WI38 (cell line): Measurements from ENCODE around the gene FAM219B.
"Not testable (repeated sequence)": the region's sequence is repeated elsewhere in the genome, so short reads cannot be mapped to it uniquely, and the experiment has no call there.

ENCODE experiments used
- H3K4me3 ChIP-seq: 2 replicates; pipeline ENCODE4 v1.5.1; 2011; ENCODE audit warnings: low read depth, mild to moderate bottlenecking, control low read depth, low read length
- TF ChIP-seq, protein P1 (sequence below): IDR thresholded peaks from 2 replicates; pipeline ENCODE4 v1.5.1; 2012; ENCODE audit warnings: low read depth, mild to moderate bottlenecking, control low read depth, low read length

FAM219B gene

DNA sequence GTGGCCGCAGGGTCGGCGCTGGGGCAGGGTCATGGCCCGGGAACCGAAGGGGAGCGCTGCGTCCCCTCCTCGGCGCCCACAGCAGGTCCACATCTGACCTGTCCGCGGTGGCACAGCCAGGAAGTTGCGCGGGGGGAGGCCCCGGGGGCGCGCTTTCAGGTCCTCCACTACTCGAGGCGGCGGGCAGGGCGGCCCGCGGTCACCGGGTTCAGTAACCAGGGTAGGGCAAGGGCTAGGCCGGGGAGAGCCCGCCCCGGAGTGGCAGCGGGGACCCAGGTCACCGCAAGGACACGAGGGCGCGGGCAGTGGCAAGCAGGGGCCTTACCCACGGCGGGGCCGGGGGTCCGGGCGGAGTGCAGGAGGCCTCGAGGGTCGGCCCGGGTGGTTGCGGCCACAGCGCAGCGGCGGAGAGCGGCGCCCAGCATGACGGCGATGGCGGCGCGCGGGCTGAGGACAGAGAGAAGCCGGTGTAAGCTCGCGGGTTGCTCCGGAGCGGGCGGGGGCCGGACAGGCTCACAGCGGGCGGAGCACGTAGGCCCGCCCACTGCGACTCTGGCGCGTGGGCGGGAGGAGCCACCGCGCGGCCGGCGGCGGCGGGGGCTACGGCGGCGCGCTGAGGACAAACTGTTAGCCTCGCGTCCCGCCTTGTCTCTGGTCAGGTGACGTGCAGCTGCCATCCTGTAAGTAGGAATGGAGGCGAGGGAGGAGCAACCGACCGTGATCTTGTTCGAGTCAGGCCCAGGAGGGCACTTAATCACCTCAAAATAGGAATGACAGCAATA is 31.1 kb upstream of the FAM219B start, which contains the start of gene COX5A:
COX5A (minus strand) TSS at position 484 of the 782 bp plus-strand sequence; CDS start at position 425, 59 bp downstream.
- TF ChIP-seq, protein P1, sequence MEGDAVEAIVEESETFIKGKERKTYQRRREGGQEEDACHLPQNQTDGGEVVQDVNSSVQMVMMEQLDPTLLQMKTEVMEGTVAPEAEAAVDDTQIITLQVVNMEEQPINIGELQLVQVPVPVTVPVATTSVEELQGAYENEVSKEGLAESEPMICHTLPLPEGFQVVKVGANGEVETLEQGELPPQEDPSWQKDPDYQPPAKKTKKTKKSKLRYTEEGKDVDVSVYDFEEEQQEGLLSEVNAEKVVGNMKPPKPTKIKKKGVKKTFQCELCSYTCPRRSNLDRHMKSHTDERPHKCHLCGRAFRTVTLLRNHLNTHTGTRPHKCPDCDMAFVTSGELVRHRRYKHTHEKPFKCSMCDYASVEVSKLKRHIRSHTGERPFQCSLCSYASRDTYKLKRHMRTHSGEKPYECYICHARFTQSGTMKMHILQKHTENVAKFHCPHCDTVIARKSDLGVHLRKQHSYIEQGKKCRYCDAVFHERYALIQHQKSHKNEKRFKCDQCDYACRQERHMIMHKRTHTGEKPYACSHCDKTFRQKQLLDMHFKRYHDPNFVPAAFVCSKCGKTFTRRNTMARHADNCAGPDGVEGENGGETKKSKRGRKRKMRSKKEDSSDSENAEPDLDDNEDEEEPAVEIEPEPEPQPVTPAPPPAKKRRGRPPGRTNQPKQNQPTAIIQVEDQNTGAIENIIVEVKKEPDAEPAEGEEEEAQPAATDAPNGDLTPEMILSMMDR, result no peak
- peak within 1 kb of the TSS; percentile 91 for H3K4me3 ChIP-seq

DNA sequence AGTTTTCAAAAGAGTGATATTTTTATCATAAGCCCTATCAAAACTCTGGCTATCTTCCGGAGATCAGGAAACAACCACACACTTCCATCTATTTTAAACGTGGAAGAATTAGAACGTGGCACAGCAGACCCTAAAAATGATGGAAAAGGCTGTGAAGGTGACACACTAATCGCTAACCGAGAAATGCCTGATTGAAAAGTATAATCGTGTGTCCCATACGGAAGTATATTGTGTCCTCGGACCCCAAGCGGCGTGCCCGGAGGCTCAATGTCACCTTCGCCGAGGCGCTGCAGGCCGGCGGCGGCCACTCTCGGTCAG is 30.6 kb upstream of the FAM219B start:
- peak overlapping the region; percentile 91 for H3K4me3 ChIP-seq
- TF ChIP-seq, protein P1, result no peak

DNA sequence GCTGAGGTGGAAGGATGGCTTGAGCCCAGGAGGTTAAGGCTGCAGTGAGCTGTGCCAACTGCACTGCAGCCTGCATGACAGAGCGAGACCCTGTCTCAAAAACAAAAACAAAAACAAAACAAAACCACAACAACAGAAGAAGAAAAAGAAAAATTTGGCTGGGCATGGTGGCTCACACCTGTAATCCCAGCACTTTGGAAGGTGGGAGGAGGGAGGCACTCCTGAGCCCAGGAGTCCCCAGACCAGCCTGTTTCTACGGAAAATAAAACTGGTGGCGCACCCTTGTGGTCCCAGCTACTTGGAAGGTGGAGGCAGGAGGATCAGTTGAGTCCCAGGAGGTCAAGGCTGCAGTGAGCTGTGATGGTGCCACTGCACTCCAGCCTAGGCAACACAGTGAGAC is 28.5 kb upstream of the FAM219B start:
- not testable (repeated sequence) for H3K4me3 ChIP-seq

DNA sequence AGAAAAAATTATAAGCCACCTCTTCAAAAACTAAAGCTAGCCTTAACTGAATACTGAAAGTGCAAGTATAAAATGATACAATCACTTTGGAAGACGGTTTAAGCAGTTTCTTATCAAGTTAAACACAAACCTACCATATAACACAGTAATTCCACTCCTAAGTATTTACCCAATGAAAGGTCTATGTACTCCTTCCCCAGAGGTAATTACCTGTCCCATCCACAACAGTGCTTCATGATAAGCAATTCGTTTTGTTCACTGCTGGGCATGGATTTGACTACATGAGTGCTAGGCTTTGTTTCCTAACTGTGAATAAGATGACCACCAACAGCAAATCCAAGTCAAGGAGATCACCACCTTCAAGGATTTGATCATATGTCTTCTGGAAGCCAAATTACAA is 26.9 kb upstream of the FAM219B start:
- TF ChIP-seq, protein P1, result no peak
- no peak overlapping the region for H3K4me3 ChIP-seq

DNA sequence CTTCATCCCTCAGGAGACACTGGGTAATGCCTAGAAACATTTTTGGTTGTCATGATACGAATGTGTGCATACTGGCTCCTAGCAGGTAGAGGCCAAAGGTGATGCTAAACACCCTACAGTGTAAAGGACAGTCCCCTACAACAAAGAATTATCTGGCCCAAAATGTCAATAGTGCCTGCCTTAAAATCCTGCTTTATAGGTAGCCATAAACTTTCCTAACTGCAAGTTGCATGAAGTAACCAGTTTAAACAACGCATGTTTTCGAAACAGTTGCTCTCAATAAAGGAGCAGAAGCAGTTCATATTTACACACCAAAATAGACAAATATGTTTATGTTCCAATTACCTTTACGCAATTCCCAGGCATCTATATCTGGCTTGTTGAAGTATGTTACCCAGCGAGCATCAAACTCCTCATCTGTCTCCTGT is 22.1 kb upstream of the FAM219B start:
- TF ChIP-seq, protein P1, result no peak
- no peak overlapping the region for H3K4me3 ChIP-seq

DNA sequence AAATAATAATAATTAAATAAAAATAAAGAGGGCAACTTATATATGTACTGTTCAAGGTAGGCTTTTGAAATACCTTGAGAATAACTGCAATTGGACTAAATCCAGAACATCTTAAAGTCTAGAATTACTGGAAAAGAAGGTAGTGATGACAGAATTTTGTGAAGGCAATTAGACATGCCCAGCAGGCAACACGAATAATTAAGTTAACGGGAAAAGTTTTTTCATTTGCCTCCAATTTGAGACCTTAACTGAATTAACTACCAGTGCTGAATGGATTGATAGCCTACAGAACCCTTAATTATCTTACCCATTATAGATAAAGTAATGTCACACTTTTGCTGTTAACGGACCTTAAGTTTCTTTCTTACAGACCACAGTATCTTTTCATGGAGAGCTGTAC is 17.9 kb upstream of the FAM219B start:
- H3K4me3 ChIP-seq, result no peak overlapping the region
- TF ChIP-seq, protein P1, result no peak

DNA sequence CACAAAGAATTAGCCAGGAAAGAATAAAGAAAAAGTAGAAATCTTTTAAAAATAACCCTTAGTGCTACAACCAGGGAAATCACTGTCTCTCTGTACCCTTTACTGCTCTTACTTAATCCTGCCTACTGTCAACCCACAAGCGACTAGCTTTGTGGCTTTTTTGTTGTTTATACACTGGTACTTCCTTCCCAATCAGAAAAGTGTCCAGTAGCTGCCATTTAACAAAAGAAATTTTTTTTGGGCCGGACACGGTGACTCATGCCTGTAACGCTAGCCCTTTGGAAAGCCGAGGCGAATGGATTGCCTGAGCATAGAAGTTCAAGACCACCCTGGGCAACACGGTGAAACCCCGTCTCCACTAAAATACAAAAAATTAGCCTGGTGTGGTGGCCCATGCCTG is 13.8 kb upstream of the FAM219B start:
- TF ChIP-seq, protein P1, result no peak
- H3K4me3 ChIP-seq, result no peak overlapping the region

DNA sequence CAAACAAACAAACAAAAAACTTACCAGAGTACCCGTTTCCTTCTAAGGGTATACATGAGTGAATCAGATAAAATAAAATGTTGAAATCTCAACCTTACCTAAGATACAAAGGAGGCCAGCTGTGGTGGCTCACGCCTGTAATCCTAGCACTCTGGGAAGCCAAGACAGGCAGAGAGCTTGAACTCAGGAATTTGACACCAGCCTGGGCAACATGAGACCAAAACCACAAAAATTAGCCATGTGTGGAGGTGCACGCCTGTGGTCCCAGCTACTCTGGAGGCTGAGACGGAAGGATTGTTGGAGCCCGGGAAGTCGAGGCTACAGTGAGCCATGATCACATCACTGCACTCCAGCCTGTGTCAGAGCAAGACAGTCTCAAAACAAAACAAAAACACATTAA is 11.0 kb upstream of the FAM219B start:
- no peak overlapping the region for H3K4me3 ChIP-seq
- TF ChIP-seq, protein P1, result no peak

DNA sequence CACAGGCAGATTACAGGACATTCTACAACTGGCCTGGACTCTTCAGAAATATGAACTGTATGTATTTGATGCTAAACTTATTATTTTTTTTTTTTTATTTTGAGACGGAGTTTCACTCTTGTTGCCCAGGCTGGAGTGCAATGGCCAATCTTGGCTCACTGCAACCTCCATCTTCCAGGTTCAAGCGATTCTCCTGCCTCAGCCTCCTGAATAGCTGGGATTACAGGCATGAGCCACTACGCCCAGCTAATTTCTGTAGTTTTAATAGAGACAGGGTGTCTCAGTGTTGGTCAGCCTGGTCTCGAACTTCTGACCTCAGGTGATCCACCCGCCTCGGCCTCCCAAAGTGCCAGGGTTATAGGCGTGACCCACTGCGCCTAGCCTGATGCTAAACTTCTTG is 7.1 kb upstream of the FAM219B start:
- H3K4me3 ChIP-seq, result not testable (repeated sequence)
